ENCODE results near the gene MPG. TPM values are rescaled to one million over a fixed set of nuclear protein-coding genes. Genes with fewer than 3 reads are reported as not detected.

MPG gene
- polyA plus RNA-seq, 1 of the 3 experiments (the other 2 are of a cell fraction) = 98.3 TPM

DNA sequence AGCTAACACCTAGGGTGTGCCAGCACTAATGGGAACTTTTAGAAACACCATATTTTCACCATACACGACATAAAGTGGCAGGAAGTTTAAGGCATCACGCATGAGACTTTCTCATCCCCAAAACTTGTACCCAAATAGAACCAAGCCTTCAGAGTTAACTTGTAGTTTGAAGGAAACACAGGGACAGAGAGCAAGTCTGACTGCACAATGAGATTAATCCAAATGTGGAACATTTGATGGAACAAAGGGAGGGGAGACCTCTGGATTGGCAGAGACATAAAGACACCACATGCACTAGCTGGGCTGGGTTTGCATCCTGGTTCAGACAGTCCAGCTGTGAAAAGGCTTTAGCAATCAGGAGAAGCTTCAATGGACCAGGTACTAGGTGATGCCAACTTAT is 36.3 kb downstream of the MPG start (continued):
- TF ChIP-seq, protein P1, sequence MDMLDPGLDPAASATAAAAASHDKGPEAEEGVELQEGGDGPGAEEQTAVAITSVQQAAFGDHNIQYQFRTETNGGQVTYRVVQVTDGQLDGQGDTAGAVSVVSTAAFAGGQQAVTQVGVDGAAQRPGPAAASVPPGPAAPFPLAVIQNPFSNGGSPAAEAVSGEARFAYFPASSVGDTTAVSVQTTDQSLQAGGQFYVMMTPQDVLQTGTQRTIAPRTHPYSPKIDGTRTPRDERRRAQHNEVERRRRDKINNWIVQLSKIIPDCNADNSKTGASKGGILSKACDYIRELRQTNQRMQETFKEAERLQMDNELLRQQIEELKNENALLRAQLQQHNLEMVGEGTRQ (IDR thresholded peaks at IDR 0.05; ENCODE audit: borderline replicate concordance, low read depth, low read length) = no peak
- TF ChIP-seq GABPA (IDR thresholded peaks at IDR 0.05; ENCODE audit: low read depth) (no peak), TAF1 (IDR thresholded peaks at IDR 0.05; ENCODE audit: borderline replicate concordance, low read depth, low read length) (no peak)

- Histone ChIP-seq H3K79me2 (ENCODE audit: insufficient read depth) (no peaks in the 10 kb centered on the region), H3K9ac (no peak overlapping the region), H2AFZ (ENCODE audit: low read depth) (no peak overlapping the region), H3K4me3 (ENCODE audit: low read depth in 2 of 2, low read length in 1 of 2) (no peak overlapping the region), H3K9me3 (no peaks in the 10 kb centered on the region), H3K27me3 (ENCODE audit: insufficient read depth) (no peaks in the 10 kb centered on the region), H3K4me1 (ENCODE audit: control insufficient read depth in 1 of 2, insufficient read depth in 2 of 2, low read depth in 1 of 2, low read length in 1 of 2) (peaks cover 6 to 18% of the 10 kb centered on the region in 2 experiments; a peak in 3 of 4 replicates), H3K27ac (ENCODE audit: low read depth in 2 of 2, low read length in 1 of 2) (no peak overlapping the region), H3K9me2 (no peaks in the 10 kb centered on the region), H3F3A (replicated peaks; ENCODE audit: insufficient read depth) (no peaks in the 10 kb centered on the region), H3K4me2 (no peak overlapping the region), H3K36me3 (replicated peaks in 1 of 2; ENCODE audit: control insufficient read depth in 1 of 2, insufficient read depth in 2 of 2, low read length in 1 of 2) (peaks cover 10 to 15% of the 10 kb centered on the region in 2 experiments), H4K20me1 (ENCODE audit: insufficient read depth) (peaks cover 12% of the 10 kb centered on the region)
- no peak for DNase-seq
- ChIA-PET POLR2A (no interaction called here), CTCF (interaction anchor here (2.7 to 6.0 kb wide), 4 partner anchors 9 to 247 kb away, joined by 13 to 88 read pairs (median 30); partner anchors contain the start of gene NPRL3)
- WGBS (ENCODE audit: low lambda C conversion rate) = 82% methylated on average over 7 of the region's 7 CpGs
- TF ChIP-seq, protein P2, sequence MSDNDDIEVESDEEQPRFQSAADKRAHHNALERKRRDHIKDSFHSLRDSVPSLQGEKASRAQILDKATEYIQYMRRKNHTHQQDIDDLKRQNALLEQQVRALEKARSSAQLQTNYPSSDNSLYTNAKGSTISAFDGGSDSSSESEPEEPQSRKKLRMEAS (IDR thresholded peaks at IDR 0.05; ENCODE audit: low read depth) = no peak
- TF ChIP-seq, protein P3, sequence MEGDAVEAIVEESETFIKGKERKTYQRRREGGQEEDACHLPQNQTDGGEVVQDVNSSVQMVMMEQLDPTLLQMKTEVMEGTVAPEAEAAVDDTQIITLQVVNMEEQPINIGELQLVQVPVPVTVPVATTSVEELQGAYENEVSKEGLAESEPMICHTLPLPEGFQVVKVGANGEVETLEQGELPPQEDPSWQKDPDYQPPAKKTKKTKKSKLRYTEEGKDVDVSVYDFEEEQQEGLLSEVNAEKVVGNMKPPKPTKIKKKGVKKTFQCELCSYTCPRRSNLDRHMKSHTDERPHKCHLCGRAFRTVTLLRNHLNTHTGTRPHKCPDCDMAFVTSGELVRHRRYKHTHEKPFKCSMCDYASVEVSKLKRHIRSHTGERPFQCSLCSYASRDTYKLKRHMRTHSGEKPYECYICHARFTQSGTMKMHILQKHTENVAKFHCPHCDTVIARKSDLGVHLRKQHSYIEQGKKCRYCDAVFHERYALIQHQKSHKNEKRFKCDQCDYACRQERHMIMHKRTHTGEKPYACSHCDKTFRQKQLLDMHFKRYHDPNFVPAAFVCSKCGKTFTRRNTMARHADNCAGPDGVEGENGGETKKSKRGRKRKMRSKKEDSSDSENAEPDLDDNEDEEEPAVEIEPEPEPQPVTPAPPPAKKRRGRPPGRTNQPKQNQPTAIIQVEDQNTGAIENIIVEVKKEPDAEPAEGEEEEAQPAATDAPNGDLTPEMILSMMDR (IDR thresholded peaks at IDR 0.05) = no peak
- TF ChIP-seq SIN3A (IDR thresholded peaks at IDR 0.05; ENCODE audit: borderline replicate concordance, low read depth, low read length) = no peak
- TF ChIP-seq RFX5 (IDR thresholded peaks at IDR 0.05; ENCODE audit: low read length) = no peak
- TF ChIP-seq TAF1 (IDR thresholded peaks at IDR 0.05; ENCODE audit: borderline replicate concordance, low read depth, low read length) = no peak
- no peak for TF ChIP-seq TCF12 (IDR thresholded peaks at IDR 0.05)
- TF ChIP-seq EZH2phosphoT487 (IDR thresholded peaks at IDR 0.05; ENCODE audit: borderline replicate concordance, low read depth) = no peak
- no peak for TF ChIP-seq FOXJ3 (CRISPR knock-in tag; IDR thresholded peaks at IDR 0.05)
- no peak for TF ChIP-seq NFIC (IDR thresholded peaks at IDR 0.05; ENCODE audit: borderline replicate concordance)
- TF ChIP-seq, protein P4, sequence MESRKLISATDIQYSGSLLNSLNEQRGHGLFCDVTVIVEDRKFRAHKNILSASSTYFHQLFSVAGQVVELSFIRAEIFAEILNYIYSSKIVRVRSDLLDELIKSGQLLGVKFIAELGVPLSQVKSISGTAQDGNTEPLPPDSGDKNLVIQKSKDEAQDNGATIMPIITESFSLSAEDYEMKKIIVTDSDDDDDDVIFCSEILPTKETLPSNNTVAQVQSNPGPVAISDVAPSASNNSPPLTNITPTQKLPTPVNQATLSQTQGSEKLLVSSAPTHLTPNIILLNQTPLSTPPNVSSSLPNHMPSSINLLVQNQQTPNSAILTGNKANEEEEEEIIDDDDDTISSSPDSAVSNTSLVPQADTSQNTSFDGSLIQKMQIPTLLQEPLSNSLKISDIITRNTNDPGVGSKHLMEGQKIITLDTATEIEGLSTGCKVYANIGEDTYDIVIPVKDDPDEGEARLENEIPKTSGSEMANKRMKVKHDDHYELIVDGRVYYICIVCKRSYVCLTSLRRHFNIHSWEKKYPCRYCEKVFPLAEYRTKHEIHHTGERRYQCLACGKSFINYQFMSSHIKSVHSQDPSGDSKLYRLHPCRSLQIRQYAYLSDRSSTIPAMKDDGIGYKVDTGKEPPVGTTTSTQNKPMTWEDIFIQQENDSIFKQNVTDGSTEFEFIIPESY (IDR thresholded peaks at IDR 0.05; ENCODE audit: borderline replicate concordance, low read depth) = no peak
Measured at GRCh38 chr16:116015-116414, 38.0 kb downstream of the MPG start.
